ENCODE results near the gene IPO4. TPM values are rescaled to one million over a fixed set of nuclear protein-coding genes. Genes with fewer than 3 reads are reported as not detected.

Gene IPO4
- total RNA-seq, 1 experiment from 2014 or later, result 116 TPM

GRCh38 chr14:24186831-24187538 lies 1.6 kb downstream of the IPO4 start:
- Mint-ChIP-seq H3K4me1 (peaks cover 15% of the 10 kb centered on the region in 2 experiments), H3K36me3 (ENCODE audit: insufficient read depth in 1 of 3, low read depth in 3 of 3) (peaks cover 25 to 79% (median 64%) of the 10 kb centered on the region in 3 experiments), H3K9me3 (no peaks in the 10 kb centered on the region), H3K4me3 (peak overlapping the region; percentile 54 to 63), H3K27me3 (ENCODE audit: low read depth) (no peaks in the 10 kb centered on the region; the same call in 1 of the 2 replicates), H3K27ac (no peak overlapping the region)
- no peak for DNase-seq
- Histone ChIP-seq H2BK120ac (ENCODE audit: low read depth, low read length, poor library complexity, severe bottlenecking) (no peak overlapping the region), H3K27me3 (ENCODE audit: insufficient read depth, low read length) (no peaks in the 10 kb centered on the region), H3K4me2 (ENCODE audit: insufficient read depth, insufficient read length, low read length) (peak overlapping the region; percentile 38), H3K9ac (ENCODE audit: extremely low read depth, insufficient read length, low read length) (no peak overlapping the region), H2BK15ac (ENCODE audit: low read depth, low read length) (no peak overlapping the region), H3K23ac (ENCODE audit: insufficient read length, low read depth, low read length) (no peak overlapping the region), H3K4ac (ENCODE audit: low read depth, low read length) (no peak overlapping the region), H3K79me2 (ENCODE audit: insufficient read depth, low read length) (no peaks in the 10 kb centered on the region), H3K79me1 (ENCODE audit: insufficient read depth, low read depth, low read length, poor library complexity, severe bottlenecking) (peaks cover 4% of the 10 kb centered on the region), H4K20me1 (ENCODE audit: control insufficient read depth, insufficient read depth, insufficient read length) (no peaks in the 10 kb centered on the region), H3K18ac (ENCODE audit: insufficient read length, low read depth, low read length) (no peak overlapping the region), H3K27ac (ENCODE audit: insufficient read length, low read depth, low read length) (no peak overlapping the region), H3K4me1 (ENCODE audit: insufficient read depth, low read length) (no peaks in the 10 kb centered on the region; the same call in 1 of the 2 replicates), H2BK5ac (ENCODE audit: insufficient read length, low read length) (no peak overlapping the region), H3K23me2 (ENCODE audit: insufficient read length, low read depth, low read length, poor library complexity, severe bottlenecking) (no peaks in the 10 kb centered on the region), H4K5ac (ENCODE audit: insufficient read length, low read depth, low read length) (no peak overlapping the region), H3K56ac (ENCODE audit: insufficient read length, low read depth, low read length) (no peak overlapping the region), H2BK12ac (ENCODE audit: insufficient read length, low read depth, low read length) (no peak overlapping the region), H3T11ph (ENCODE audit: low read length) (no peak overlapping the region), H4K91ac (ENCODE audit: insufficient read length, low read depth, low read length) (no peak overlapping the region), H3K14ac (ENCODE audit: insufficient read depth, low read length) (no peak overlapping the region; the same call in 1 of the 2 replicates), H2BK20ac (ENCODE audit: low read depth, low read length, poor library complexity, severe bottlenecking) (no peak overlapping the region), H2AK5ac (ENCODE audit: insufficient read length, low read length) (no peak overlapping the region), H2AFZ (ENCODE audit: low read length) (no peak overlapping the region), H3K9me3 (ENCODE audit: control insufficient read depth, low read depth, low read length) (no peaks in the 10 kb centered on the region), H4K8ac (replicated peaks; ENCODE audit: insufficient read length, low read depth, low read length) (no peak overlapping the region)
- TF ChIP-seq, protein P1, sequence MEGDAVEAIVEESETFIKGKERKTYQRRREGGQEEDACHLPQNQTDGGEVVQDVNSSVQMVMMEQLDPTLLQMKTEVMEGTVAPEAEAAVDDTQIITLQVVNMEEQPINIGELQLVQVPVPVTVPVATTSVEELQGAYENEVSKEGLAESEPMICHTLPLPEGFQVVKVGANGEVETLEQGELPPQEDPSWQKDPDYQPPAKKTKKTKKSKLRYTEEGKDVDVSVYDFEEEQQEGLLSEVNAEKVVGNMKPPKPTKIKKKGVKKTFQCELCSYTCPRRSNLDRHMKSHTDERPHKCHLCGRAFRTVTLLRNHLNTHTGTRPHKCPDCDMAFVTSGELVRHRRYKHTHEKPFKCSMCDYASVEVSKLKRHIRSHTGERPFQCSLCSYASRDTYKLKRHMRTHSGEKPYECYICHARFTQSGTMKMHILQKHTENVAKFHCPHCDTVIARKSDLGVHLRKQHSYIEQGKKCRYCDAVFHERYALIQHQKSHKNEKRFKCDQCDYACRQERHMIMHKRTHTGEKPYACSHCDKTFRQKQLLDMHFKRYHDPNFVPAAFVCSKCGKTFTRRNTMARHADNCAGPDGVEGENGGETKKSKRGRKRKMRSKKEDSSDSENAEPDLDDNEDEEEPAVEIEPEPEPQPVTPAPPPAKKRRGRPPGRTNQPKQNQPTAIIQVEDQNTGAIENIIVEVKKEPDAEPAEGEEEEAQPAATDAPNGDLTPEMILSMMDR (conservative IDR thresholded peaks at IDR 0.05), result no peak
- WGBS (ENCODE audit: extremely low coverage, insufficient read length, low lambda C conversion rate), result no CpG with 5 or more reads among the region's 10 CpGs
